ENCODE measurements around the gene ARHGAP21. TPM values are rescaled to one million over a fixed set of nuclear protein-coding genes. Genes with fewer than 3 reads are reported as not detected.

ARHGAP21 gene
- total RNA-seq, 1 experiment from 2014 or later: 52.6 TPM

DNA sequence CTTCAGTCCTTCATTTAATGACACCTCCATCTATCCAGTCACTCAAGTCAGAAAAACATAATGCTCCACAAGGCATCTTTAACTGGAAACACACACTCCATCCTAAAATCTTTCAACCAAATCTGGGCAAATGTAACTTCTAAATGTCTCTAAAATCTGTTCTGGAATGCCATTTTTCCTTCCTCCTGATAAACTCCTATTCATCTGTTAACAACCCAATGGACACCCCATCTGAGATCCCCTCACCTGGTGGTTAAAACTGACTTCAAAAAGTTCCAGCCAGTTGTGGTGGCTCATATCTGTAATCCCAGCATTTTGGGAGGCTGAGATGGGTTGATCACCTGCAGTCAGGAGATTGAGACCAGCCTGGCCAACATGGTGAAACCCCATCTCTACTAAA, 78.7 kb downstream of the ARHGAP21 start:
- Histone ChIP-seq H2AFZ (ENCODE audit: low read length) (no peak overlapping the region), H3K9ac (ENCODE audit: low read length) (no peak overlapping the region), H3F3A (ENCODE audit: low read length, unreplicated experiment) (no peaks in the 10 kb centered on the region), H3K27me3 (ENCODE audit: low read length) (no peaks in the 10 kb centered on the region), H3K79me2 (ENCODE audit: low read length) (peaks cover 7% of the 10 kb centered on the region), H3K4me3 (ENCODE audit: low read length) (no peak overlapping the region), H3K9me2 (replicated peaks; ENCODE audit: low read length) (no peaks in the 10 kb centered on the region), H3K4me2 (ENCODE audit: low read length) (no peak overlapping the region), H3K27ac (ENCODE audit: low read length) (no peak overlapping the region), H3K36me3 (ENCODE audit: low read depth, low read length) (no peaks in the 10 kb centered on the region), H3K4me1 (ENCODE audit: insufficient read depth, low read length) (peaks cover 34% of the 10 kb centered on the region), H3K9me3 (ENCODE audit: low read length) (no peaks in the 10 kb centered on the region), H4K20me1 (ENCODE audit: low read length) (no peaks in the 10 kb centered on the region)
- no peak for ATAC-seq
- TF ChIP-seq EZH2phosphoT487 (IDR thresholded peaks at IDR 0.05; ENCODE audit: borderline replicate concordance, low read length) (no peak), EZH2 (IDR thresholded peaks at IDR 0.05; ENCODE audit: low read length, unreplicated experiment) (no peak)
- TF ChIP-seq, protein P1, sequence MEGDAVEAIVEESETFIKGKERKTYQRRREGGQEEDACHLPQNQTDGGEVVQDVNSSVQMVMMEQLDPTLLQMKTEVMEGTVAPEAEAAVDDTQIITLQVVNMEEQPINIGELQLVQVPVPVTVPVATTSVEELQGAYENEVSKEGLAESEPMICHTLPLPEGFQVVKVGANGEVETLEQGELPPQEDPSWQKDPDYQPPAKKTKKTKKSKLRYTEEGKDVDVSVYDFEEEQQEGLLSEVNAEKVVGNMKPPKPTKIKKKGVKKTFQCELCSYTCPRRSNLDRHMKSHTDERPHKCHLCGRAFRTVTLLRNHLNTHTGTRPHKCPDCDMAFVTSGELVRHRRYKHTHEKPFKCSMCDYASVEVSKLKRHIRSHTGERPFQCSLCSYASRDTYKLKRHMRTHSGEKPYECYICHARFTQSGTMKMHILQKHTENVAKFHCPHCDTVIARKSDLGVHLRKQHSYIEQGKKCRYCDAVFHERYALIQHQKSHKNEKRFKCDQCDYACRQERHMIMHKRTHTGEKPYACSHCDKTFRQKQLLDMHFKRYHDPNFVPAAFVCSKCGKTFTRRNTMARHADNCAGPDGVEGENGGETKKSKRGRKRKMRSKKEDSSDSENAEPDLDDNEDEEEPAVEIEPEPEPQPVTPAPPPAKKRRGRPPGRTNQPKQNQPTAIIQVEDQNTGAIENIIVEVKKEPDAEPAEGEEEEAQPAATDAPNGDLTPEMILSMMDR (conservative IDR thresholded peaks at IDR 0.05; ENCODE audit: low read depth, low read length): no peak
- ChIA-PET POLR2A (ENCODE audit: unreplicated experiment) (no interaction called here), CTCF (no interaction called here)
- BruUV-seq (replicated peaks): no TSS peak
- intact Hi-C loops (cut with micrococcal nuclease): loop anchor here (5.0 to 10.0 kb wide), 3 partner anchors 37 to 440 kb away; no protein-coding TSS in a partner anchor
- DNase-seq: no peak

GRCh38 chr10:24643679-24644209, 79.9 kb downstream of the ARHGAP21 start:
- H3K79me2 ChIP-seq (ENCODE audit: low read length): peaks cover 7% of the 10 kb centered on the region
- ChIA-PET POLR2A (ENCODE audit: unreplicated experiment) (no interaction called here), CTCF (no interaction called here)
- no peaks in the 10 kb centered on the region for H3F3A ChIP-seq (ENCODE audit: low read length, unreplicated experiment)
- peak overlapping the region; percentile 32 for H3K4me2 ChIP-seq (ENCODE audit: low read length)
- no peak overlapping the region; the same call in 1 of the 2 replicates for H3K9ac ChIP-seq (ENCODE audit: low read length)
- no peaks in the 10 kb centered on the region for H3K9me3 ChIP-seq (ENCODE audit: low read length)
- peaks cover 34% of the 10 kb centered on the region for H3K4me1 ChIP-seq (ENCODE audit: insufficient read depth, low read length)
- peak; percentile 29 for DNase-seq
- H3K36me3 ChIP-seq (ENCODE audit: low read depth, low read length): no peaks in the 10 kb centered on the region
- H3K4me3 ChIP-seq (ENCODE audit: low read length): no peak overlapping the region
- TF ChIP-seq EZH2 (IDR thresholded peaks at IDR 0.05; ENCODE audit: low read length, unreplicated experiment) (no peak), EZH2phosphoT487 (IDR thresholded peaks at IDR 0.05; ENCODE audit: borderline replicate concordance, low read length) (no peak)
- TF ChIP-seq, protein P1 (conservative IDR thresholded peaks at IDR 0.05; ENCODE audit: low read depth, low read length): no peak
- H3K27me3 ChIP-seq (ENCODE audit: low read length): no peaks in the 10 kb centered on the region
- H4K20me1 ChIP-seq (ENCODE audit: low read length): no peaks in the 10 kb centered on the region
- peak overlapping the region; percentile 64 for H3K27ac ChIP-seq (ENCODE audit: low read length)
- ATAC-seq: no peak
- H3K9me2 ChIP-seq (replicated peaks; ENCODE audit: low read length): no peaks in the 10 kb centered on the region
- intact Hi-C loops (cut with micrococcal nuclease): loop anchor here (1.0 to 10.0 kb wide), 6 partner anchors 81 to 441 kb away; no protein-coding TSS in a partner anchor
- no peak overlapping the region for H2AFZ ChIP-seq (ENCODE audit: low read length)
- BruUV-seq (replicated peaks): no TSS peak
